ENCODE data around the gene TRAPPC1.

TRAPPC1 gene

GRCh38 chr17:7915611-7916384 is 15.9 kb downstream of the TRAPPC1 start, which contains the start of gene RNF227:
Gene RNF227, minus strand, starts transcription at chr17:7916289. Its CDS starts 94 bp downstream, at chr17:7916195.
- peak; percentile 58 for DNase-seq (ENCODE audit: low read depth)
- TF ChIP-seq CTCF (conservative IDR thresholded peaks at IDR 0.05; ENCODE audit: low read depth, low read length) = no peak
- H3K4me3 ChIP-seq (ENCODE audit: low read length) = peak within 1 kb of the TSS; percentile 58

DNA sequence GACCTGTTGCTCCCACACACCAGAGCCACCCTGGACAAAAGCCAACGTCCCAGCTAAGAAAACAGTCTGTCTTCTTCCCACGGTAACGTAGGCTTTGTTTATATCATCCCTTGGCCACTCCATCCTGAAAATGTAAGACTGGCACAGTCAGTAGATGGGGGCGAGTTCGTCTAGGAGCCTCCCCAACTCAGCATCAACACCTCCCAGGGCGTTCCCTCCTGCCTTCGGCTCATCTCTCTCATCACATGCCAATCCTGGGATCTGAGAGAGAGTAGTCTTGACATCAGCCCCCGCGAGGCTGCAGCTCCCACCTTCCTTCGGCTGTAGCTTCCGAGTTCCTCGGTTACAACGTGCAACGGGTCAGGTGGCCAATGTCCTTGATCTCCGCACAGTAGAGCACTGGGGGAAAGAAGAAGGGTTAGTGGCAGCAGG is 16.6 kb downstream of the TRAPPC1 start:
- DNase-seq (ENCODE audit: low read depth) = no peak
- TF ChIP-seq CTCF (conservative IDR thresholded peaks at IDR 0.05; ENCODE audit: low read depth, low read length) = no peak
- peak overlapping the region; percentile 58 for H3K4me3 ChIP-seq (ENCODE audit: low read length)

GRCh38 chr17:7912927-7913524 is 18.7 kb downstream of the TRAPPC1 start:
- no peak overlapping the region for H3K4me3 ChIP-seq (ENCODE audit: low read length)
- peak; percentile 83 for TF ChIP-seq CTCF (conservative IDR thresholded peaks at IDR 0.05; ENCODE audit: low read depth, low read length)
- no peak for DNase-seq (ENCODE audit: low read depth)

GRCh38 chr17:7911116-7911515 is 20.6 kb downstream of the TRAPPC1 start:
- H3K4me3 ChIP-seq (ENCODE audit: low read length) = no peak overlapping the region
- TF ChIP-seq CTCF (conservative IDR thresholded peaks at IDR 0.05; ENCODE audit: low read depth, low read length) = no peak
- DNase-seq (ENCODE audit: low read depth) = no peak

- H3K4me3 ChIP-seq (ENCODE audit: low read length) = no peak overlapping the region
- no peak for TF ChIP-seq CTCF (conservative IDR thresholded peaks at IDR 0.05; ENCODE audit: low read depth, low read length)
- no peak for DNase-seq (ENCODE audit: low read depth)
These were observed 21.0 kb downstream of the TRAPPC1 start for GRCh38 chr17:7910711-7911110.

DNA sequence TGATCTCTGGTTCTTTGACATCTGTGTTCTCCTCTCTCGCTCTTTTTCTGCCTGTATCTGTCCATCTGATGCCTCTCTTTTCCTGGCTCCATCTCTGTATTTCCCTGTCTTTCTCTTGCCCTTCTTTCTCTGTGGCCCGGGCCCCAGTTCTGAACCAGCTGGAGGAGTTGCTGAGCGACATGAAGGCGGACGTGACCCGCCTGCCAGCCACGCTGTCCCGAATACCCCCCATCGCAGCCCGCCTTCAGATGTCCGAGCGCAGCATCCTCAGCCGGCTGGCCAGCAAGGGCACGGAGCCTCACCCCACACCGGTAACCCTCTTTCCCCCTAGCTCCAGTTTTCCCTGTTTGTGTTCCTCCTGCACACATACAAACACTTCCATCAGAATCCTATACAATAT is 21.5 kb downstream of the TRAPPC1 start:
- DNase-seq (ENCODE audit: low read depth) = no peak
- no peak overlapping the region for H3K4me3 ChIP-seq (ENCODE audit: low read length)
- TF ChIP-seq CTCF (conservative IDR thresholded peaks at IDR 0.05; ENCODE audit: low read depth, low read length) = no peak

DNA sequence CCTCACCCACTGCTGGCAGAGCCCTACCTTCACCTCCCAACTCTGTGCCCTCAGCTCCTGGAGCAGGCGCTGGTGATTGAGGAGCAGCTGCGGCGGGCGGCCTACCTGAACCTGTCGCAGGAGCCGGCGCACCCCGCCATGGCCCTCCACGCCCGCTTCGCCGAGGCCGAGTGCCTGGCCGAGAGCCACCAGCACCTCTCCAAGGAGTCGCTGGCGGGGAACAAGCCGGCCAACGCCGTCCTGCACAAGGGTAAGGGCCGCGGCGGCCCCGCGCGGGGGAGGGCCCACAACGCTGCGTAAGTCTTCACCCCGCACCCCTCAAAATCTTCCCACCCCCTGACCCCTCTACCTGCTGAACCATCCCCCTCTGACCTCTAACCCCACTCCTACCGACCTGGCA is 22.7 kb downstream of the TRAPPC1 start:
- H3K4me3 ChIP-seq (ENCODE audit: low read length) = no peak overlapping the region
- no peak for TF ChIP-seq CTCF (conservative IDR thresholded peaks at IDR 0.05; ENCODE audit: low read depth, low read length)
- no peak for DNase-seq (ENCODE audit: low read depth)

Measured in retinal pigment epithelial cell (primary cell).